Measurements from ENCODE around the gene NOPCHAP1.

NOPCHAP1 gene

DNA sequence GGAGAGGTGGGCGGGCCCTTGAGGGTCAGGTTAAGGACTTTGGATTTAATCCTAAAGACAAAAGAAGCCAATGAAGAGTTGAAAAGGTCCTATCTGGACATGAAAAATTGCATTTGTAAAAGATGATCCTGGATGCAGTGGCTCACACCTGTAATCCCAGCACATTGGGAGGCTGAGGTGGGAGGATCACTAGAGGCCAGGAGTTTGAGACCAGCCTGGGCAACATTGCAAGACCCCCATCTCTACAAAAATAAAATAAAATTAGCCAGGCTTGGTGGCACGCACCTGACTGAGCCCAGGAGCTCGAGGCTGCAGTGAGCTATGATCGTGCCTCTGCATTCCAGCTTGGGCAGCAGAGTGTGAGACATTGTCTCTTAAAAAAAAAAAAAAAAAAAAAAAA is 25.7 kb upstream of the NOPCHAP1 start:
- Histone ChIP-seq H3K4me3 (replicated peaks; ENCODE audit: low read depth, low read length) (no peak overlapping the region), H3K27me3 (replicated peaks; ENCODE audit: control insufficient read depth, insufficient read depth, low read length) (no peaks in the 10 kb centered on the region), H3K36me3 (ENCODE audit: control insufficient read depth, insufficient read depth, low read length) (no peaks in the 10 kb centered on the region)
- no peak for DNase-seq (ENCODE audit: extremely low read depth, insufficient read length)
- TF ChIP-seq, protein P1, sequence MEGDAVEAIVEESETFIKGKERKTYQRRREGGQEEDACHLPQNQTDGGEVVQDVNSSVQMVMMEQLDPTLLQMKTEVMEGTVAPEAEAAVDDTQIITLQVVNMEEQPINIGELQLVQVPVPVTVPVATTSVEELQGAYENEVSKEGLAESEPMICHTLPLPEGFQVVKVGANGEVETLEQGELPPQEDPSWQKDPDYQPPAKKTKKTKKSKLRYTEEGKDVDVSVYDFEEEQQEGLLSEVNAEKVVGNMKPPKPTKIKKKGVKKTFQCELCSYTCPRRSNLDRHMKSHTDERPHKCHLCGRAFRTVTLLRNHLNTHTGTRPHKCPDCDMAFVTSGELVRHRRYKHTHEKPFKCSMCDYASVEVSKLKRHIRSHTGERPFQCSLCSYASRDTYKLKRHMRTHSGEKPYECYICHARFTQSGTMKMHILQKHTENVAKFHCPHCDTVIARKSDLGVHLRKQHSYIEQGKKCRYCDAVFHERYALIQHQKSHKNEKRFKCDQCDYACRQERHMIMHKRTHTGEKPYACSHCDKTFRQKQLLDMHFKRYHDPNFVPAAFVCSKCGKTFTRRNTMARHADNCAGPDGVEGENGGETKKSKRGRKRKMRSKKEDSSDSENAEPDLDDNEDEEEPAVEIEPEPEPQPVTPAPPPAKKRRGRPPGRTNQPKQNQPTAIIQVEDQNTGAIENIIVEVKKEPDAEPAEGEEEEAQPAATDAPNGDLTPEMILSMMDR (IDR thresholded peaks at IDR 0.05; ENCODE audit: insufficient read depth, low read length, poor library complexity, severe bottlenecking), result no peak

DNA sequence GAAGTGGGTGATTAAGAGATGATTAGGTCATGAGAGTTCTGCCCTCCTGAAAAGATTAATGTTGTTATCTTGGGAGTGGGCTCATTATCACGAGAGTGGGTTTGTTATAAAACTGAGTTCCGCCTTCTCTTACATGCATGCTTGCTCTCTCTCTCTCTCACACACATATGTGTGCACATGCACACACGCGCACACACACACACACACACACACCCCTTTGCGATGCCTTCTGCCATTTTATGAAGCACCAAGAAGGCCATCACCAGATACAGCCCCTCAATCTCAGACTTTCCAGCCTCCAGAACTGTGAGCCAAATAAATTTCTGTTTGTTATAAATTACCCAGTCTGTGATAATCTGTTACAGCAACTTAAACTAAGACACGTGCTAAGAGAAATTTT is 22.4 kb upstream of the NOPCHAP1 start:
- Histone ChIP-seq H3K4me3 (replicated peaks; ENCODE audit: low read depth, low read length) (no peak overlapping the region), H3K36me3 (ENCODE audit: control insufficient read depth, insufficient read depth, low read length) (no peaks in the 10 kb centered on the region), H3K27me3 (replicated peaks; ENCODE audit: control insufficient read depth, insufficient read depth, low read length) (no peaks in the 10 kb centered on the region)
- DNase-seq (ENCODE audit: extremely low read depth, insufficient read length), result no peak
- TF ChIP-seq, protein P1 (IDR thresholded peaks at IDR 0.05; ENCODE audit: insufficient read depth, low read length, poor library complexity, severe bottlenecking), result no peak

DNA sequence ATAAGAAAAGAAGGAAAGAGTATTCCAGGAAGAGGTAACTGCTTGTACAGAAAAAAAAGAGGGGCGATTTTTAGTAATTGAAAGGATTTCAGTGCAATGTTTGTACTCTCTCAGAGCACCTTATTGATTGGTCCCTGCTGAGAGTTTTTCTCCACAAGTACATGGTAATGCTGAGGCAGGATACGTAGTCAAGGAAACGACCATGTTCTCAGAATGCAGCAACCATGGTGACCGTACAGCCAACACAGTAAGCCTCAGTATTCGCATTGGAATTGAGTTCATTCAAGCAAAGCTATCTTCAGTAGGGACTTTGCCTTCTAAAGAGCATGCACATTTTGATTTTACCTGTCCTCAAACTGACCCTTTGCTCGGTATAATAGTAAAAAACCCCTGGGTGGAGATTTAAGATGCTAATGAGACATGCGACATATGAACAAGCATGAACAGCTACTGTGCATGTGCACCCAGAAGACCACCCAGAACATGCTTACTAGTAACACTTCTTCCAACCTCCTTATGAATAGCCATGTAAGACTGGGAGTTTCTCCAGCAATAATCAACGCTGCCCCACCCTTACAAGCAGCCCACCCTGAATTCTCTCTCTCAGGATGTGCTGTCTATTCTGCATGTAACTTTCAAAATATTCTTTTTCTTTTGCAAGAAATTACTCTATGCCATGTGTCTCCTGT is 21.8 kb upstream of the NOPCHAP1 start:
- DNase-seq (ENCODE audit: extremely low read depth, insufficient read length), result no peak
- no peak overlapping the region for H3K4me3 ChIP-seq (replicated peaks; ENCODE audit: low read depth, low read length)
- no peaks in the 10 kb centered on the region for H3K27me3 ChIP-seq (replicated peaks; ENCODE audit: control insufficient read depth, insufficient read depth, low read length)
- TF ChIP-seq, protein P1 (IDR thresholded peaks at IDR 0.05; ENCODE audit: insufficient read depth, low read length, poor library complexity, severe bottlenecking), result no peak
- no peaks in the 10 kb centered on the region for H3K36me3 ChIP-seq (ENCODE audit: control insufficient read depth, insufficient read depth, low read length)

DNA sequence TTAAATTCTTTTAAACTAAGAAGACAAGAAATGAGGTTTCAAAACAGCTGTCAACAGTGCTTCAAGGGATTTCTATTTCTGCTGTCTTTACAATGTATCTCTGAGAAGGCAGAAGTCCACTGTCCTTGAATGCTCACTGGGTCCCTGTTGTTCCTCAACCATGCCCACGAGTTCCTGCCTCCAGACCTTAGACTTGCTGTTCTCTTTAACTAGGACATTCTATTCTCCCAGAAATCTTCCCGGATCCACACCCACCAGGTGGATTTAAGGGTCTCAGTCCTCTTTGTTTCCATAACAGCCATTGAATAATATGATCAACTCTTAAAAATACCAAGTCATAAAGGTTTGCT is 21.3 kb upstream of the NOPCHAP1 start:
- Histone ChIP-seq H3K27me3 (replicated peaks; ENCODE audit: control insufficient read depth, insufficient read depth, low read length) (no peaks in the 10 kb centered on the region), H3K36me3 (ENCODE audit: control insufficient read depth, insufficient read depth, low read length) (no peaks in the 10 kb centered on the region), H3K4me3 (replicated peaks; ENCODE audit: low read depth, low read length) (no peak overlapping the region)
- DNase-seq (ENCODE audit: extremely low read depth, insufficient read length), result no peak
- TF ChIP-seq, protein P1 (IDR thresholded peaks at IDR 0.05; ENCODE audit: insufficient read depth, low read length, poor library complexity, severe bottlenecking), result no peak

DNA sequence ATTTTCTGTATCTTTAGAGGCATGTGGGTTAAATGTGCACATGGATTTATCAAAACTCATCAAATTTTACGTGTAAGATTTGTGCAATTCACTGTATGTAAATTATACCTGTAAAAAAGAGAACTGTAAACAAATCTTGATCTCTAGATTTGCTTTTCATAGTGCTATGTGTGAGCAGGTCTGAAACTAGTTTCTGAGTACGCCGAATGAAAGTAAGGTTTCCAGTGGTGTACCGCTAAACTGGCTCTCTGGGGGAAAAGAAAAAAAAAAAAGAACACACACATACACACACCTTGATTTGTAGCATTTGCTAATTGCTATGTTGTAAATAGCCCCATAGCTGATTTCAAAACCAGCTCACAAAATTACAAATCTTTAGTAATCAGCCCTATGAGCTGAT is 19.4 kb upstream of the NOPCHAP1 start:
- H3K27me3 ChIP-seq (replicated peaks; ENCODE audit: control insufficient read depth, insufficient read depth, low read length), result no peaks in the 10 kb centered on the region
- TF ChIP-seq, protein P1 (IDR thresholded peaks at IDR 0.05; ENCODE audit: insufficient read depth, low read length, poor library complexity, severe bottlenecking), result no peak
- no peaks in the 10 kb centered on the region for H3K36me3 ChIP-seq (ENCODE audit: control insufficient read depth, insufficient read depth, low read length)
- no peak overlapping the region; the same call in 1 of the 2 replicates for H3K4me3 ChIP-seq (replicated peaks; ENCODE audit: low read depth, low read length)
- peak; percentile 43 for DNase-seq (ENCODE audit: extremely low read depth, insufficient read length)

DNA sequence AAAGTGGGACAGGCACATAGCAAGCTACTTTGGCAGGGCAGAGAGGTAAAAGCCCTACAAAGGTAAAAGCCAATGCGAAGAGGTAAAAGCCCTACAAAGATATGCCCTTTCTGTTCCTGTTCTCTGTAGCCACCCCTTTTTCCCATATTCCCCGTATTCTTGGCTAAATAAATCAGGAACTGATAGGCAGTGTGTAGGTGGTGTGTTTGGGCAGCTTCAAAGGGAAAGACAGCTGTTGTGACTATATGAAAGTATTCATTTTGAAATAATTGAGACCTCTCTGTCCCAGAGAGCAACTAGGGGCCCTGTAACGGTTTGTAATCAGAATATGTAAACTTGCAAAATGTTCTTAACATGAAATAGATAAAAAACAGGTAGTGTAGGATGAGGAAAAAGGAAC is 16.8 kb upstream of the NOPCHAP1 start:
- DNase-seq (ENCODE audit: extremely low read depth, insufficient read length), result no peak
- TF ChIP-seq, protein P1 (IDR thresholded peaks at IDR 0.05; ENCODE audit: insufficient read depth, low read length, poor library complexity, severe bottlenecking), result no peak
- no peaks in the 10 kb centered on the region for H3K27me3 ChIP-seq (replicated peaks; ENCODE audit: control insufficient read depth, insufficient read depth, low read length)
- no peaks in the 10 kb centered on the region for H3K36me3 ChIP-seq (ENCODE audit: control insufficient read depth, insufficient read depth, low read length)
- H3K4me3 ChIP-seq (replicated peaks; ENCODE audit: low read depth, low read length), result no peak overlapping the region
